HFF-Myc (cell line): ENCODE data around the gene UQCR11.

ENCODE experiments used
- DNase-seq: peaks from one replicate; pipeline ENCODE4 v3.0.0-alpha.2; 2011; ENCODE audit warnings: low read depth; ENCODE audit errors: extremely low read depth
- H3K4me3 ChIP-seq: replicated peaks from 2 replicates; pipeline ENCODE4 v1.5.1; 2011; ENCODE audit warnings: low read depth, mild to moderate bottlenecking, control low read depth, low read length
- TF ChIP-seq, protein P1 (sequence below): IDR thresholded peaks from 2 replicates; pipeline ENCODE4 v1.5.1; 2012; ENCODE audit warnings: mild to moderate bottlenecking, low read depth, low read length, control low read depth; ENCODE audit errors: missing control alignments

The UQCR11 gene

DNA sequence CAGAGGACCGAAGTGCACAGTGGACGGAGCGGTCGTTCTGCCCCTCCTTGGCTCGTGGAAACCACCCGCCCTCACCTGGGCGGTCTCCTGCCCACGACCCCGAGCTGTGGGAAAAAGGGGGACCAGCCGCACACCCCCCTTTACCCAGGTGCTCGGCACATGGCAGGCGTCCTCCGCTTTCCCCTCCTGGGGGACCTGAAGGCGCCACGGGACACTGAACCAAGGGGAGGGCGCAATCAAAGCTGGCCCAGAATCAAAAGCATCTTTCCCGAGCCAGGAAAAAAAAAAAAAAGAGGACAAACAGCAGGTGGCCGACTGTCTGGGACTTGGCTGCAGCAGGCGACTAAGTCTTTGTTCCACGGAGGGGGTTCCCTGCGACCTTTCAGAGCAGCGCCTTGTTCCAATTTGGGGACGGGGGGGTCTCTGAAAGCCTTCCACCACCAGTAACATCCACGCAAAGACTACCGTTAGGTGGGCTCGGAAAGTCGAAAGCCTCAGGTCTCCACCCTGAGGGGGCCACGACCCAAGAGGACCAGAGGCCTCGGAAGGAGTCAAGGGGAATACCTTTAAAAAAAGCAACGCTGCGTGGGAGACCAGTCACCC lies 13.7 kb downstream of the UQCR11 start:
- TF ChIP-seq, protein P1, sequence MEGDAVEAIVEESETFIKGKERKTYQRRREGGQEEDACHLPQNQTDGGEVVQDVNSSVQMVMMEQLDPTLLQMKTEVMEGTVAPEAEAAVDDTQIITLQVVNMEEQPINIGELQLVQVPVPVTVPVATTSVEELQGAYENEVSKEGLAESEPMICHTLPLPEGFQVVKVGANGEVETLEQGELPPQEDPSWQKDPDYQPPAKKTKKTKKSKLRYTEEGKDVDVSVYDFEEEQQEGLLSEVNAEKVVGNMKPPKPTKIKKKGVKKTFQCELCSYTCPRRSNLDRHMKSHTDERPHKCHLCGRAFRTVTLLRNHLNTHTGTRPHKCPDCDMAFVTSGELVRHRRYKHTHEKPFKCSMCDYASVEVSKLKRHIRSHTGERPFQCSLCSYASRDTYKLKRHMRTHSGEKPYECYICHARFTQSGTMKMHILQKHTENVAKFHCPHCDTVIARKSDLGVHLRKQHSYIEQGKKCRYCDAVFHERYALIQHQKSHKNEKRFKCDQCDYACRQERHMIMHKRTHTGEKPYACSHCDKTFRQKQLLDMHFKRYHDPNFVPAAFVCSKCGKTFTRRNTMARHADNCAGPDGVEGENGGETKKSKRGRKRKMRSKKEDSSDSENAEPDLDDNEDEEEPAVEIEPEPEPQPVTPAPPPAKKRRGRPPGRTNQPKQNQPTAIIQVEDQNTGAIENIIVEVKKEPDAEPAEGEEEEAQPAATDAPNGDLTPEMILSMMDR, result no peak
- no peak for DNase-seq
- peak overlapping the region; percentile 97 for H3K4me3 ChIP-seq

DNA sequence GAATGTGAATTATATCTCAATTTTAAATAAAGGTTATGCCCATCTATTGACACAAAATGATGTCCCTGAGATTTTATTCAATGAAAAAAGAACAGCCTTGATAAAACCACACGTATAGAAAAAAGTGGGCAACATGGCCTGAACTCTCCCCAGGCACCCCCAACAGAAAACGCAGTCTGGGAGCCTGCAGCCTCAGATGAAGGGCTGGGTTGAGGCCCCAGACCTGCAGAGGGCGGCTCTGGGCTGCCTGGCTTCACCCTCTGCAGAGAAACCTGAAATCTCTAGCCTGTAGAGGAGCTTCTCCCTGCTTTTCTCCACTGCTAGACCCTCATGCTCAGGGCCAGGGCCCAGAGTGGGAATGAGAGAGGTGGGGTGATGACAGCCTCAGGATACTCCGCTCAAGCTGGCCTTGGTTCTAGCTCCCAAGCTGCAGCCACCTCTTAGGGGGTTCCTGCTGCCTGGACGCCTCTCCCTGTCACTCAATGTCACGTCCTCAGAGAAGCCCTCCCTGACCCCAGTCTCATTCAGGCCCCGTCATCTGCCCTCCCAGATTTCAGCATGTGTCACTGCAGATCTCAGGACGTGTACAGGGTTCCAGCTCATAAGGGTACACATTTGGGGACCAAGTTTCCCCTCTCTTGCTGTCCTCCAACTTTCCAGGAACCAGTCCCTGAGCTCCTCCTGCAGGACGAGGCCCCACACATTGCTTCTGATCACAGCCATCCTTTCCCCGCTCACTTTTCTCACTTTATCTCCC lies 14.4 kb downstream of the UQCR11 start:
- H3K4me3 ChIP-seq, result peak overlapping the region; percentile 97
- TF ChIP-seq, protein P1, result peak; percentile 40
- DNase-seq, result no peak

DNA sequence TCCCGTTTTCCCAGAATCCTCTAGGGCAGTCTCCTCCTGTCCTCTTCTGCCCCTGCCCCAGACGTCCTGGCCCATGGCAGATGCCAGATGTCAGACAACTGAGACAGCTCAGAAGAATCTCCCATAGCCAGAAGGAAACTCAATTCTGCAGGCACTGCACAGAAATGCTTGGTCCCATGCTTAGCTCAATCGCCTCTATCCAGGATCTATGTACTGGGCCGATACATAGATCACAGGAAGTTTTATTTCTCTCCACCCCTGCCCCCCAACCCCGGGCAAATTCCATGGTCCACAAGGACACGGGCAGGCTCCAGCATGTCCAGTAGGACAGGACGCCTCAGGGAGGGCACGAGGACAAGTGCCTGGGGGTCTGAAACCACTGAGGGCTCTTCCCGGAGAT lies 17.4 kb downstream of the UQCR11 start:
- no peak for DNase-seq
- H3K4me3 ChIP-seq, result no peak overlapping the region
- TF ChIP-seq, protein P1, result no peak

DNA sequence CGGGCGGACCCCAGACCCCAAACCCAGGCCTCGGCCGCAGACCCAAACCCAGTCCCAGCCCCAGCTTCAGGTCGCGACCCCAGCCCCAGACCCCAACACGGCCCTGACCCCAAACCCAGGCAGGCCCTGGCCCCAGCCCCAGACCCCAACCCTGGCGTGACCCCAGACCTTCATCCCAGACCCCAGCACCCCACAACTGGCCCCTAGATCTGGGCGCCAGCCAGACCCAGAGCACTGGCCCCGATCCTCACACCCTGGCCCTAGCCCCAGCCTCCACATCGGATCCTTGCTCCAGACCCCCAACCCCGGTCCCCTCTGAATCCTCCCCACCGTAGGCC lies 20.1 kb downstream of the UQCR11 start:
- DNase-seq, result no peak
- TF ChIP-seq, protein P1, result no peak

DNA sequence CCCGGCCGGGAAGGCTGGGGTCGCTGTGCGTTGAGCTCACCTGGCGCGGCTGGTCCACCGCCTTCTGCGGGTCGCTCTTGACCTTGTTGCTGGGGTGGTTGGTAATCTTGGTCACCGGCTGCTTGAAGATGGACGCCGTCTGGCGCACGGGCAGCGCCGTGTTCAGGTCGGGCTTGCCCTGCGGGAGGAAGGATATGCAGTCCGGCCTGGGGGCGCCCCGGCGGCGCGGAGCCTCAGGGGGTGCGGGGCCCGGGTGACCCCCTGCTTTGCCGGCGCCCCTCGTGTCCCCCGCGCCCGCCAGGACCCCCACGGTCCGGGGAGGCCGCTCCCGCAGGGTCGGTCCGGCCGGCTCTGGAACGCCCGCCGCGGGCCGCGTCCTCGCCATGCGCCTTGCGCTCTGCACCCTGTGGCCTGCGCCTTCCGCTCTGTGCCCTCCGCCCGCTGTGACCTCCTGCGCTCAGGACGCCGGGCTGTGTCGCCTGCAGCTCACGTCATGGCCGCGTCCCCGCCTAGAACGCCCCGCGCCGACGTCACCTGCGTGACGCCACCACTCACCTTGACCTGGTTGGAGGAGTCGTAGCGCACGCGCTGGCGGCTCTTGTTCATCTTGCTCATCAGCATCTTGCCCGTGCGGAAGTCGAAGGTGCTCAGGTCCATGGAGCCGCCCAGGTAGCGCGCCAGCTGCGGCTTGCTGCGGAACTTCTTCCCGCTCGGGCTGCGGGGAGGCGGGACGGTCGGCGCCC lies 20.6 kb downstream of the UQCR11 start:
- DNase-seq, result no peak
- no peak overlapping the region for H3K4me3 ChIP-seq
- TF ChIP-seq, protein P1, result no peak

More for the DNA sequence above, 20.1 kb downstream of the UQCR11 start:
- H3K4me3 ChIP-seq, result no peak overlapping the region

DNA sequence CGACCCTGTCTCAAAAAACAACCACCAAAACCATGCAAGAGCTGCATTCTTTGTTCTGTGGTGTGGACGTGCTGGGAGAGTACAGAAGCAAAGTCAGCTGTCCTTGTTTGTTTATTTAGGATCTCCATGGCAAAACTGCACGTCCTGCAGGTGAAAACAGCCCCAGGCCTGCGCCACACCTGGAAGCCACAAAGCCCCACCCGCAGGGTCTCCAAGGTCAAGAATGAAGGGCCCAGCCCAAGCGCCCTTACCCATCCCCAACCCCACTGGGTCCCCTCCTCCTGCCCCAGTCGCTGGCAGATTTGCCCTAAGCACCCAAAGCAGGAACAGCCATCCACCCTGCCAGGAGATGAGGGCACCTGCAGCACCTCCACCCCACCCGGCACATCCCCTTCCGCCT lies 23.1 kb downstream of the UQCR11 start:
- DNase-seq, result no peak
- TF ChIP-seq, protein P1, result no peak

More for the DNA sequence above, 23.1 kb downstream of the UQCR11 start:
- H3K4me3 ChIP-seq, result no peak overlapping the region
